ENCODE data around the gene CDK3. TPM values are rescaled to one million over a fixed set of nuclear protein-coding genes. Genes with fewer than 3 reads are reported as not detected.
A peak's percentile ranks its signal among the peaks of the same experiment; 100 is the strongest.

CDK3 gene
- polyA plus RNA-seq, 2 of the 4 experiments (the other 2 are of a cell fraction): 5.1 to 5.5 TPM

GRCh38 chr17:75991396-75991795 is 9.3 kb upstream of the CDK3 start:
- no peak for FAIRE-seq
- TF ChIP-seq MAZ (IDR thresholded peaks at IDR 0.05; ENCODE audit: borderline replicate concordance, low read depth, low read length) (no peak), REST (IDR thresholded peaks at IDR 0.05) (no peak), HDAC2 (IDR thresholded peaks at IDR 0.05) (no peak), RFX5 (IDR thresholded peaks at IDR 0.05) (no peak), FOSB (CRISPR knock-in tag; IDR thresholded peaks at IDR 0.05) (no peak), ATOH8 (CRISPR knock-in tag; IDR thresholded peaks at IDR 0.05; ENCODE audit: low read depth) (no peak), E2F6 (IDR thresholded peaks at IDR 0.05; ENCODE audit: borderline replicate concordance, low read depth) (no peak)
- POLR2A ChIA-PET: no interaction called here
- no peak overlapping the region for H3K4me3 ChIP-seq
- CTCF ChIA-PET: interaction anchor here (0.6 to 24.2 kb wide), 6 partner anchors 9 to 42 kb away, joined by 3 to 408 read pairs (median 9); partner anchors contain the start of genes ACOX1, CDK3 and TEN1
- H3K4me1 ChIP-seq: no peaks in the 10 kb centered on the region
- DNase-seq (ENCODE audit: low read depth in 1 of 2, low spot score in 1 of 2): no peak
- no peaks in the 10 kb centered on the region for H3K9me3 ChIP-seq
- H3K4me2 ChIP-seq: no peak overlapping the region
- H3K27ac ChIP-seq: no peak overlapping the region
- WGBS (ENCODE audit: missing lambda C conversion rate): 83% methylated on average over 9 of the region's 9 CpGs
- 0 out of 6 replicates have a peak, but pooled peaks of 1 of the 2 experiments have one; percentile 23 for ATAC-seq

GRCh38 chr17:75994802-75995370 is 5.8 kb upstream of the CDK3 start:
- CTCF ChIA-PET: interaction anchor here (1.1 to 24.2 kb wide), 5 partner anchors 10 to 125 kb away, joined by 3 to 408 read pairs (median 37); partner anchors contain the start of gene MRPL38
- no peak overlapping the region for H3K4me3 ChIP-seq
- WGBS (ENCODE audit: missing lambda C conversion rate): 87% methylated on average over 5 of the region's 5 CpGs
- H3K4me2 ChIP-seq: no peak overlapping the region
- peaks cover 11% of the 10 kb centered on the region; the same call in 2 of the 3 replicates for H3K4me1 ChIP-seq
- TF ChIP-seq ZNF302 (CRISPR knock-in tag; IDR thresholded peaks at IDR 0.05) (no peak), CTCF (IDR thresholded peaks at IDR 0.05) (no peak), MAZ (IDR thresholded peaks at IDR 0.05; ENCODE audit: borderline replicate concordance, low read depth, low read length) (no peak), RNF2 (IDR thresholded peaks at IDR 0.05; ENCODE audit: borderline replicate concordance, low read depth) (no peak), FOXS1 (CRISPR knock-in tag; IDR thresholded peaks at IDR 0.05) (no peak), BHLHE40 (IDR thresholded peaks at IDR 0.05; ENCODE audit: low read depth, low read length) (no peak), ATOH8 (CRISPR knock-in tag; IDR thresholded peaks at IDR 0.05; ENCODE audit: low read depth) (no peak), POLR2A (IDR thresholded peaks at IDR 0.05; ENCODE audit: low read length) (no peak), RFX5 (IDR thresholded peaks at IDR 0.05) (no peak), MAFK (IDR thresholded peaks at IDR 0.05; ENCODE audit: partially characterized antibody) (no peak), MYC (IDR thresholded peaks at IDR 0.05; ENCODE audit: borderline replicate concordance, low read length) (no peak), NR3C1 (IDR thresholded peaks at IDR 0.05) (no peak), CEBPB (IDR thresholded peaks at IDR 0.05) (no peak), TP53 (CRISPR knock-in tag; IDR thresholded peaks at IDR 0.05) (no peak), HOXA7 (CRISPR knock-in tag; IDR thresholded peaks at IDR 0.05) (no peak), TFCP2L1 (CRISPR knock-in tag; IDR thresholded peaks at IDR 0.05) (no peak), CBX2 (IDR thresholded peaks at IDR 0.05; ENCODE audit: borderline replicate concordance, low read depth) (no peak)
- H3K9me3 ChIP-seq: no peaks in the 10 kb centered on the region
- ATAC-seq (no peak), DNase-seq (ENCODE audit: low read depth in 1 of 2, low spot score in 1 of 2) (no peak), FAIRE-seq (no peak)
- H3K27ac ChIP-seq: no peak overlapping the region
- POLR2A ChIA-PET: no interaction called here

Data from A549 (cell line).